Retina (tissue), 1 donor: ENCODE data around the gene NCKAP1.
"Not testable (repeated sequence)": the region's sequence is repeated elsewhere in the genome, so short reads cannot be mapped to it uniquely, and the experiment has no call there.

ENCODE experiments used
- DNase-seq: peaks from one replicate; pipeline ENCODE4 v3.0.0-alpha.2; 2016

NCKAP1 gene

DNA sequence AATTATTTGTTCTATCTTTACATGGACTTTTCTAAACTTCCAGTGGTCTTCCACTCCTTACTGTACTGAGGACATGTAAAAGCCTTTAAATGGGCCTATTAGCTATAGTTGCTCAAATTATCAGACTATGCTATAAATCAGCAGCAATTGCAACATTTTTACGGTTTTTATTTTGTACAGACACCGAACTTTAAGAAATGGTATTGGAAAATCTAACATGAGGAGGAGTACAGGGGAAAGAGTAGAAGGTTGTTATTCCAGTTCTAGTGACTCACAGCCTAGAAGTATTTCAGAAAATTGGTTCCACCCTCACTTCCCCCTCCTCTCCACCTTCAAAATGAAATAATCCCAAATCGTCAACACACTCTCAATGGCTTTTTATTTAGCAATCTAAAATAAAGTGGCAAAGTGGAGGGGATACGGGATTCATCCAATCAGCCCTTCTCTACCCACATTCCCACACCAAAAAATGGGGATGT, 1.1 kb downstream of the NCKAP1 start:
- DNase-seq: no peak

DNA sequence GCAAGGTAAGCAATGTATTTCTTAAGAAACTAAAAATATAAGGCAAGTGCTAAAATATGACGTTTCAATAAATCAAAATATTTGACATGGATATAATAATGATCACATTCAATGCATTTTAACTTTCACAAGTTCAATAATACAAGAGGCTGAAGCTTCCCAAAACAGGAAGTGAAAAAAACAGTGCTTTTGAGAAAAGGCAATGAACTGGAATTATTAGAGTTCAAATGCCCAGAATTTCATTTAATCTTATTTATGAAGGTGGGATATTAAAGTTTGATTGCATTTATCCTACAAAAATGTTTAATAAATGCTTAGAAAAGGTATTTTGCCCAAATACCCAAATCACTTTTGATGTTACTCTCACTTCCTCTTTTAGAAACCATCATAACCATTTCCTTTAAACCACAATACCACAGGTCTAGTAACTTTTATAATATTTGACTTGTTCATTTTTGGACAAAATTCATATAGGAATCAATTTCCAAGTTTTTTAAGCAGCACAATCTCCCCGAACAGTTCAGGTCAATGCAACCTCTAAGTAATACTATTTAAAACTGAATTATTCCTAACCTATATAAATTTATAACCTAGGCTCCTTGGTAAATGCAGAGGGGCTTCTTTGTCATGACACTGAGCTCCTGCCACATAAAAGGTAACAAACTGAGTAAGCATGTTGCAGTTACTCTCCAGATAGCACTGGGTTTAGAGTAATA, 2.1 kb downstream of the NCKAP1 start:
- no peak for DNase-seq

DNA sequence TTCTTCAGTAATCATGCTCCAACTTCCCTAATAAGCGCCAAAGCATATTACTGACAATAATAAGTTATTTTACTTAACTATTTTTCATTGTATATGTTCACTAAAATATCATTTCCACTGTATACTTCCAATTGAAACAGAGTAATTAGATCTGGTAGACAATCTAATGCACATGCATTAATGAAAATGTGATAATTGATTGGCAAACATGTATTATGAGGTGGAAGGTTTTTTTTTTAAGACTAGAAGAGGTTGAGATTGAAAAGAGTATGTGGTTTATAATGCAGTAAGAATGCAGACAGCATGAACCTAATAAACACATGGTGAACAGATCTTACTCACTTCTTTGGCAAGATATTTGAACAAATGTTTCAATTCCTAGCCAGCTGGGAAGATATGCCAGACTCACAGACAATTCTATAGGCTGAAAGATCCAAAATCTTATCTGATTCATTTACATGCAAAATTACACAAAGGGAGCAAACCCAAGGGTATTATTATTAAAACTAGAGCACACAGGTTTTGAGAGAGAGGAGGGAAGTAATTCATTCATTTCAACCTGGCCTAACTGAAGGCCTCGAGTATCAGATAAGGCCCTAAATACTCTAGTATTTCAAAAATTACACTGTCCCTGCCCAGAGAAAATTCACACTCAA, 2.8 kb downstream of the NCKAP1 start:
- DNase-seq: no peak

DNA sequence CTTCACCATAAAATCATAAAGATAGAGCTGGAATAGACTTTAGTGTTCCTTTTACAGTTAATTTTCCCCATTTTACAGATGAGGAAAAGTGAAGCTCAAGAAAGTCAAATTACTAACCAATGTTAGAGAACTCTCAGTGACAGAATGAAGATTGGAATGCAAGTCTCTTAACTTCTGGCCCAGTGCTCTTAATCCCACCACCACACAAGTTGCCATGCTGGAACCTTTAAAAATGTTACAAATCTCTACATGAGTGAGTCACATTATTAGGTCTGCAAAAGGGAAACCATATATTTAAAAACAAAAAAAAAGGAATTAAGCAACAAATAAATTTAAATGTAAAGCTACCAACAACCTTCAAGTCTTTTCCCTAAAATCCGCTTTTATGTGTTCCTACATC, 3.5 kb downstream of the NCKAP1 start:
- no peak for DNase-seq

DNA sequence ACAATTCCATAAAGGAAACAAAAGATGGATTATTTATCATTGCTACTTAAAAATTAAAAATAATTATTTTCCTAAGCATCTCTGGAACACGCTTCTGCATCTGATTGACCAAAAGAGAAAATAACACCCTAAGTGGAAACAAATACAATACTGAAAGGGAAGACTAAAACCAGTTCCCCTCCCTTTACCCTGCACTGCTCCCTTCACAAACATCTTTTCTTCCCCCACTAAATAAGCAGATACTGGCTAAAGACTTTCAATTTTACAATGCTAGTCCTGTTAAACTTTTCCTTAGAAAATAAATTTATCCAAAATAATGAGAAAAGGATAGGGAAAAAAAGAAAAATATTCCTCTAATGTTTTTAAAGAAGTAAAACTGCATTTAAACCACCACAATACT, 4.3 kb downstream of the NCKAP1 start:
- no peak for DNase-seq

DNA sequence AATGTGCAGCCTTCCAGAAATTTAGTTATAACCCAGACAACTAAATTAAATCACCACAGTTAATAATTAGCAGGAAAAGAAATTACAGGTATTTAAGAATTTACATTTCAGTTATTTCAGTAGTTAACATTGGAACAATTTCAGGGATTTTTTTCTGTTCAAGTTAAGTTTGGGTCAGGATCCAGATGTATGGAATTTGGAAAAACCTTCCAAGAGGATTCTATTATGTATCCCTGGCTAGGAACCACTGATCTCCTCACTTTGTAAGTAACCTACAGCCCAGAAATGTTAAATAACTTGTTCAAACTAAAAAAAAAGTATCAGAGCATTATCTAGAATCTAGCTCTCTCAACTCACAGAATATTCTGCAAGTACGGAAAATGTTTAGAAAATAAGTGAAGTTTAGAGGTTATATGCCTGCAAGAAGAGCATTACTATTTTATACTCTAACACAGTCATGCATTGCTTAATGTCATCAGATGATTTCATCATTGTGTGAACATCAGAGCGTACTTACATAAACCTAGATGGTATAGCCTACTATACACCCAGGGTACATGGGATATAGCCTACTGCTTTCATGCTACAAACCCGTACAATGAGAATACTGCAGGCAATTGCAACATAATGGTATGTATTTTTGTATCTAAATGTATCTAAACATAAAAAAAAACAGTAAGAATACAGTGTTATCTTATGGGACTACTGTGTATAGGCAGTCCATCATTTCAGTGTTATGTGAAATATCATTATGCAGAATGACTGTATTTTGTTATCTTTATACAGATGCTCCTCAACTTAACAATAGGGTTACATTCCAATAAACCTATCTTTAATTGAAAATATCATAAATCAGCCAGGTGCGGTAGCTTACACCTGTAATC, 6.1 kb downstream of the NCKAP1 start:
- no peak for DNase-seq

DNA sequence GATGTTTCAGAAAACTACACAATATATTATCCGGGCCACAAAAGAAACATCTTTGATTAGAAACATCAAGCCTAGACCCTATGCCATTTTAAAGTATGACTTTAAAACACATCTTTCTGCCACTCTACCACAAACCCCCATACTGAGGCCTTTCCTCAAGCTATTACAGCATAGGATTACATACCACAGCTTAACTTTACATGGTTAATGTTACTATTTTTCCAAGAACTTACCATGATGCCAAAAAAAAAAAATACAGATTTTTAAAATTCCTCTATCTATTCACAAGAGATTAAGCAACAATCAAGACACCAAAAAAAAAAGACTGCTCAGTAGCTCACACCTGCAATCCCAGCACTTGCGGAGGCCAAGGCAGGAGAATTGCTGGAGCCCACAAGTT, 9.0 kb downstream of the NCKAP1 start:
- no peak for DNase-seq

DNA sequence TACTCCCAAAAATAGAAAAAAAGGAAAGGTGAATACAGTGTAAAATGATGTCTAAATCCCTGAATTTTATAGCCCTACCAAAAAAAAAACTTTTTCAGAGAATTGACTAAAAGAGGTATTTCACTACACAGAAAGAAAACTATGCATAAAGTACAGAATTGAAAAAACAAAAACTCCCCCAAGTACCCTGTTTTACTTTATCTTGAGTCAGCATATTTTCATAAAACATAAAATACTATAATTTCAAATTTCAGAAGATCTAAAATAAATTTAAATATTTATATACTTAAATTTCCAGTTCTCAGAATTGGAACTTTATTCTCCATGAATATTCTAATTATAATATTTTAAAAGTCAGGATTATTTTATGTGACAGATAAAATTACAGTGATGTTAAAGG, 10.1 kb downstream of the NCKAP1 start:
- no peak for DNase-seq

DNA sequence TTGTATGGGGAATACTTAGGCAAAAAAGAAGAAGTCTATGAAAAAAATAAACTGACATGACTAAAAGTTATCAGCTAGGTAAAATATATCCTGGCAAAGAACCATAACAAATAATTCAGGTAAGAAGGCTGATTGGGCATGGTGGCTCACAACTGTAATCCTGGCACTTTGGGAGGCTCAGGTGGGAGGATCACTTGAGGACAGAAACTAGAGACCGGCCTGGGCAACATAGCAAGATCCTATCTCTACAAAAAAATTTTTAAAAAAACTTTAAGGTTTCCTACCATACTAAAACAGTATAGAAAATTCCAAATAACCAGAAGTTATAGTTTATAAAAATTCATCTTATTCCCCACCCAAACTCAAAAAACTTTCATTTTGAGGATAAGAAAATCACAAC, 10.8 kb downstream of the NCKAP1 start:
- DNase-seq: no peak

DNA sequence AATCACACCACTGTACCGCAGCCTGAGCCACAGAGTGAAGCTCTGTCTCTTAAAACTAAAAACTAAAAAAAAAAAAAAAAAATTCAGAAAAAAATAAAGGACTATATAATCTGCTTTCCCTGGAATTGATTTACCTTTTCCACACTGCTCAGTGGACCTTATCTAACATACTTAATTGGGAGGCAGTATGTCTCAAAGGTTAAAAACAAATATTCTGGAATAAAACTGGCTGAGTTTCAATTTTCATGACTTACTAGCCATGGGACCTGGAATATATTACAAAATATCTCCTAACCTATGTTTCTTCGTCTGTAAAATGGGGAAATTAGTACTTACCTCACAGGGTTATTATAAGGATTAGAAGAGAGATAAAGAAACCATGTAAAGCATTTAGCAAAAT, 11.8 kb downstream of the NCKAP1 start:
- DNase-seq: no peak

DNA sequence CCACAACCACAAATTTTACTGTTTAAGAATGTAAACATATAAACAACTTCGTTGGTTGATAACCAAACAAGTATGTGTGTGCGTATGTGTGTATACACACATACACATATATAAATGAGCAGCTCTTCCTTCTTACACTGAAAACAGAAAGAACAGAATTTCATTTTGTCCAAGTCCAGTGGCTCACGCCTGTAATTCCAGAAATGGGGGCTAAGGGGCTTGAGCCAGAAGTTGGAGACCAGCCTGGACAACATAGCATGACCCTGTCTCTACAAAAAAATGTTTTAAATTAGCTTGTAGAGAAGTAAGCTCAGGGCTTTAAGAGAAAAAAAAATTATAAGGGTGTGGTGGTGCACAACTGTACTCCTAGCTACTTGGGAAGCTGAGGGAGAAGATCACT, 12.3 kb downstream of the NCKAP1 start:
- no peak for DNase-seq

DNA sequence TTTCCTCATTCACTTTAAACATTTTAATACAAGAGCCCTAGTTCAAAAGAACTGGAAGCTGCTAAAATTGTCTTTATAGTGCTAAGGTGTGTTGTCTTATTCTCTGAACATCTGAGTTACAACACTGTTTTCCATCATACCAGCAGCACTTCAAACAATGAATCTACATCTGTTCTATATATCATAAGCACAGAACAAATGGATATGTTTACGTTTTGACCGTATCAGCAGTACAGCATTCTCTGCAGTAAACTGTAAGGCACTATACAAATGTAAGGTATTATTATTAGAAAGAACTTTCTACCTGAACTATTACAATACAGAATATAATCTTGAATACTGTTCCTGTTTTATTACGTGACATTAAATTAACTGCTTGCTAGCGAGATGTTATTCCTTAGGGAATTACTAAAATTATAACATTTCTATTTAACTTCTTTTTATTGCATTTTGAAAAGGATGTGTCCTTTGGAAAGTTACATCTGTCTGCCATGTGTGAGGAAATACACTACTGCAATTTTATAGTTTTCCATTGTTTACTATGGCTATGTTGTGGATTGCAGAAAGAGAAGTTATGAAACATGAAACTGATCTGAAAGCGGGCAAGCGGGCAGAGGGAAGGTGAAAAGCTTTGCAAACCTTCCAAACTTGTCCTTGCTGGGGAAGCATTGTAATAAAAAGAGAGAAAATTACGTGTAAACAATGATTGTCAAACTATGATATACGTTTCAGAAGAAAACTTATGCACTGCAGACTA, 13.7 kb downstream of the NCKAP1 start:
- no peak for DNase-seq

DNA sequence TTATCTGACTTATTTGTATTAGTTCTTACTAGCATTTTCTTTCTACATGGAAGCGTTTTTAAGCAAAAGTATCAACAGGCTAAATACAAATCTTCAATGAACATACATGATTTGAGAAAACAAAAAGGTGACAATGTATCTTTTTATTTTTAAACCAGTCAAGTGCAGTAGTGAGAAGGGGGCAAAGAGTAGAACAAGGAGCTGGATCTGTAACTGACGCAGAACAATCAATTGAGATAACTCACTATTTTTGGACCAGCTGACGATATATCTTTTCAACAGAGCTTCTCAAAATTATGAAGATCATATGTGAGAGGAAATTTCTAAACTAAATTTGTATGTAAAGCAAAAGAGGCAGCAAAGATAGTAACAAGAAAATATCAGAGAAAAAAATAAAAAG, 15.5 kb downstream of the NCKAP1 start:
- DNase-seq: no peak

DNA sequence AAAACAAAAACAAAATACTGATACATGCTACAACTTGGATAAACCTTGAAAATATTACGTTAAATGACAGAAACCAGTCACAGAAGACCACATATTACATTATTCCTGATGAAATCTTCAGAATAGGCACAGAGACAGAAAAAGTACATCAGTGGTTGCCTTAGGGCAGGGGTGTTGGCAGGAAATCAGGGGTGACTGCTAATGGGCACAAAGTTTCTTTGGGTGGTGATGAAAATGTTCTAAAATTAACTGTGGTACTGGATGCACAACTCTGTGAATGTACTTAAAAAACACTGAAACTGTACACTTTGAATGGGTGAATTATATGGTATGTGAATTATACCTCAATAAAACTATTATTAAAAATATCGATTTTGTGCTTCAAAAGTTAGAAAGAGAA, 16.6 kb downstream of the NCKAP1 start:
- DNase-seq: no peak

DNA sequence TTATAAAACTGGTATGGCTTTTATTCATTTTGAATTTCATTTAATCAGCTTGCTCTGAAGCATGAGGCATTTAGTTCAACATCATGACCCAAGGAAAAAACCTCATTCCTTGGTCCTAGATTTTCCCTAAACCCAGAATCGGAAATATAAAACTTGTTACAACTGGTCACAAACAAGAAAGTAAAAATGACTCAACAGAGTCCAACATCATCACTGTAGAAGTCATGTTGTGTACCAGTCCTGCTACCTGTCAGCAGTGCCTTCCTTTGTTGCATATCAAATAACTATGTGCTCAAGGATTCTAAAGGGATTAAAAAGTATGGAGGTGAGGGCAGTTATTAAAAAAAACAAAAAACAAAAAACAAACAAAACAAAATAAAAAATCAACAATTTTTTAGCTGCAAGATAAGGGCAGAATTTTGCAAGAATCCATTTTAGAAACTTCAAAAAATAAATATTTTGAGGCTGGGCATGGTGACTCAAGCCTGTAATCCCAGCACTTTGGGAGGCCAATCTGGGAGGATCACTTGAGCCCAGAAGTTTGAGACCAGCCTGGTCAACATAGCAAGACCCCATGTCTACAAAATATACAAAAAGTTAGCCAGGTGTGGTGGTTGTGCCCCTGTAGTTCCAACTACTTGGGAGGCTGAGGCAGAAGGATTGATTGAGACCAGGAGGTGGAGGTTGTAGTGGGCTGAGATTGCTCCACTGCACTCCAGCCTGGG, 18.4 kb downstream of the NCKAP1 start:
- DNase-seq: no peak

DNA sequence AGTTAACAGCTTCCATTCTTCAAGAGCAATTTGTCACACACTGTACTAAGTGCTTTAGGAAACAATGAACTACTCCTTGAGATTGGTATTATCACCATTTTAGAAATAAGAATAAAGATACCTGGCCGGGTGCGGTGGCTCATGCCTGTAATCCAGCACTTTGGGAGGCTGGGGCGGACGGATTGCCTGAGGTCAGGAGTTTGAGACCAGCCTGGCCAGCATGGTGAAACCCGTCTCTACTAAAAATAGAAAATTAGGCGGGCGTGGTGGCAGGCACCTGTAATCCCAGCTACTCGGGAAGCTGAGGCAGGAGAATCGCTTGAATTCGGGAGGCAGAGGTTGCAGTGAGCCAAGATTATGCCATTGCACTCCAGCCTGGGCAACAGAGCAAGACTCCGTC, 20.4 kb downstream of the NCKAP1 start:
- DNase-seq: not testable (repeated sequence)

DNA sequence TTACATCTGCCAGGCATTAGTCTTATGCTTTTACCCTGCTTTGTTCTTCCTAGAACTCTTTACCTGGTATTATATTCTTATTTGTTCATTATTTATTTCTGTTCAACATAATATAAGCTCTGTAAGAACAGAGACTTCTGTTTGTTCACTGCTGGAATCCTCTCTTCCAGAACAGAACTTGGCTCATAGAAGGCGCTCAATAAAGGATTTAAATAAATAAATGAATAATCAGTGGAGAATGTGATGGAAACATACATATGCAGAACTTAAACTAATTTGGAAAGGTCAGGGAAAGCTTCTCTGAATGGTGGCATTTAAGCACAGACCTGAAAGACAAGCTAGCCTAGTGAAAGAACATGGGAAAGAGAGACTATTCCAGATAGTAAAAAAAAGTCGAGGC, 24.3 kb downstream of the NCKAP1 start:
- DNase-seq: no peak

DNA sequence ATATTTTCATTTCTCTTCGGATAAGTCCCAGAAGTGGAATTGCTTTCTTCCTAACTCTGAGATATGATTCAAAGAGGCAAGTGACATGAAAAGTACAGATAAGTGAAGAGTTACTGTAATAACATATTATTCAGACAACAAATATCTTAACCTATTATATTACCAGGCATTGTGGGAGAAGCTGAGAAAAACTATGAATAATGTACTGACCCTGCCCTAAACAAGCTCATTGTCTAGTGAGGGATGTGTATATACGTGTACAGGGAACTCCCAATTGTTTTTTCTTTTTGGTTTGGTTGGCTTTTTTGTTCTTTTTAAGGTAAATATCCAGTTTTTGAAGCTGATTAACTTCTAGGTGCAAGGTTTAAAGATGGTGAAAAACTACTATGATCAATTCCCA, 26.5 kb downstream of the NCKAP1 start:
- no peak for DNase-seq

DNA sequence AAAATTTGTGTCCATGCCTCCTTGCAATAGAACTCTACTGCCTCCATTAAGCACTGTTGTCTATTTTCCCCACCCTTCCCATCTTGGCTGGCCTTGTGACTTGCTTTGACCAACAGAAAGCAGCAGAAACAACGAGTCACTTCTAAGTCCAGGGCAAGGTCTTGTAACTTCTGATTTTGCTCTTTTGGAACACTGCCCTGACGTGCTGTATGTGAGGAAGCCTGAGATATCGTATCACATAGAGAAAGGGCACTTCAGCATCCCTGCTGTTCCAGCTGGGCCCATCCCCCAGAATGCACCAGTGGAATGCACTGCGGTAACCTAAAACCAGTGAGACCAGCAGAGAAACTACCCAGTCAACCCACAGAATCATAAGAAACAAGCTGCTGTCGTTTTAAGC, 28.1 kb downstream of the NCKAP1 start:
- peak; percentile 6 for DNase-seq

DNA sequence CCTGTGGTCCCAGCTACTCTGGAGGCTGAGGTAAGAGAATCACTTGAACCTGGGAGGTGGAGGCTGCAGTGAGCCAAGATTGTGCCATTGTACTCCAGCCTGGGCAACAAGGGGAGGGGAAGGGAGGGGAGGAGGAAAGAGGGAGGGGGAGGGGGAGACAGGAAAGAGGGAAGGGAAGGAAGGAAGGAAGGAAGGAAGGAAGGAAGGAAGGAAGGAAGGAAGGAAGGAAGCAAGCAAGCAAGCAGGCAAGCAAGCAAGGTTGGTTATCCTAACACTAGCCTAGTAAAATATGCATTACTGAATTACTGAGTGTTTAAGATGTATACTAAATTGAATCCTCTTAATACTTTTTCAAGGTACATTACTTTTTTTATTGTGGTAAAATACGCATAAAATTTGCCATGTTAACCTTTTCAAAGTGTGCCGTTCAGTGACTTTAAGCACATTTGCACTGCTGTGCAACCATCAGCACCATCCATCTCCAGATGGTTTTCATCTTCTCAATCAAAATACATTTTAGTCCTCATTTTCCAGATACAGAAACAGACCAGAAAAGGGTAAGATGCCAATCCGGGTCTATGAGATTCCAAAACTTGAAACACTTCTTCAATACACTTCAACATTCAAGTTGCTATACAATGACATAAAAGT, 28.9 kb downstream of the NCKAP1 start:
- no peak for DNase-seq

DNA sequence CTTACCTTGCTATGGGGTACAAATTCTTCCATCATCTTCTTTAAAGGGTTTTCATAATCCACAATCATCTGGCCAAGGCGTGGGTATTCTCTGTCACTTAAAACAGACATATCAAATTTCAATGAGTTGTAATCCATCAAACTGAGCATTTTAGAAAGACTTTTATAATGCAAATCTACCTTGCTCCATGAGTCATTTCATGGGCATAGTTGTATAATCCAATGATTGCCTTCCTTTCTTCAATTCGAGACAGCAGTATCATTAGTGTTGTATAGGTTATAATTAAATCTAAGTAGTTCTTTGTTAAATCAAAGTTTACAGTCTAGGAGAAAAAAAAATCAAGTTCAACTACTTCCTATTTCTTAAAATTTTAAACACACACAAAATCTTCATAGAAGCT, 36.3 kb downstream of the NCKAP1 start:
- DNase-seq: no peak

DNA sequence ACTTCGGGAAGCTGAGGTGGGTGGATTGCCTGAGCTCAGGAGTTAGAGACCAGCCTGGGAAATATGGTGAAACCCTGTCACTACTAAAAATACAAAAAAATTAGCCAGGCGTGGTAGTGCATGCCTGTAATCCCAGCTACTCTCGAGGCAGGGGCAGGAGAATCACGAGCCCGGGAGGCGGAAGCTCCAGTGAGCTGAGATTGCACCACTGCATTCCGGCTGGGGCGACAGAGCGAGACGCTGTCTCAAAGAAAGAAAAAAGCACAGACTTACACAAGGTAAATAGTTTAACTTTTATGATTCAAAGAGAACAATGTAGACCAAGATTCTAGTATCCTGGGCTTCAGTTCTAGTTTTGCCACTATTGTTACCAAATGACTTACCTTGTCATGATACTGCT, 37.4 kb downstream of the NCKAP1 start:
- DNase-seq: no peak
